NB4 (cell line): ENCODE data around the gene ROBO1.

Experiments used
- DNase-seq: peaks from one replicate; pipeline ENCODE4 v3.0.0; 2010; ENCODE audit warnings: low read depth
- H3K4me3 ChIP-seq: one replicate; pipeline ENCODE4 v1.5.1; 2011; ENCODE audit warnings: mild to moderate bottlenecking, low read depth, low read length, moderate library complexity
- MYC ChIP-seq: IDR thresholded peaks from 2 replicates; pipeline ENCODE4 v1.6.1; 2011; ENCODE audit warnings: low read depth, low read length
- POLR2A ChIP-seq: IDR thresholded peaks from 2 replicates; pipeline ENCODE4 v1.6.1; 2011; ENCODE audit warnings: mild to moderate bottlenecking; ENCODE audit not compliant: insufficient read length; ENCODE audit errors: extremely low read depth
- TF ChIP-seq, protein P1 (sequence below): IDR thresholded peaks from one replicate; pipeline ENCODE4 v1.5.1; 2012; ENCODE audit warnings: low read depth, low read length
- TF ChIP-seq, protein P2 (sequence below): IDR thresholded peaks from 2 replicates; pipeline ENCODE4 v1.6.1; 2011; ENCODE audit warnings: low read depth, low read length

Gene ROBO1

DNA sequence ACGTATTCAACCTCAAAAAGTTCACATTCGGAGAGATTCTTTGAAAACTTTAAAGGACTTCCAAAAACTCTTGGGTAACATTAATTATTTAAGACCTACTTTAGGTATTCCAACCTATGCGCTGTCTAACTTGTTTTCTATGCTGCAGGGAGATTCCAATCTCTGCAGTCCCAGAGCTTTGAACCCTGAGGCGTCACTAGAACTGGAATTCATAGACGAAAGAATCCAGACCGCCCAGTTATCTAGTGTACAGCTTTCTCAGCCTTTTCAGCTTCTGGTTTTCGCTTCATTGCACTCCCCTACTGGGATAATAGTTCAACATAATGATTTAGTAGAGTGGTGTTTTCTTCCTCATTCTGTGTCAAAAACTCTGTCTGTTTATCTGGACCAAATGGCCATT lies 711.3 kb downstream of the ROBO1 start:
- no peak overlapping the region for H3K4me3 ChIP-seq
- no peak for DNase-seq
- no peak for TF ChIP-seq POLR2A
- no peak for TF ChIP-seq MYC
- TF ChIP-seq, protein P1, sequence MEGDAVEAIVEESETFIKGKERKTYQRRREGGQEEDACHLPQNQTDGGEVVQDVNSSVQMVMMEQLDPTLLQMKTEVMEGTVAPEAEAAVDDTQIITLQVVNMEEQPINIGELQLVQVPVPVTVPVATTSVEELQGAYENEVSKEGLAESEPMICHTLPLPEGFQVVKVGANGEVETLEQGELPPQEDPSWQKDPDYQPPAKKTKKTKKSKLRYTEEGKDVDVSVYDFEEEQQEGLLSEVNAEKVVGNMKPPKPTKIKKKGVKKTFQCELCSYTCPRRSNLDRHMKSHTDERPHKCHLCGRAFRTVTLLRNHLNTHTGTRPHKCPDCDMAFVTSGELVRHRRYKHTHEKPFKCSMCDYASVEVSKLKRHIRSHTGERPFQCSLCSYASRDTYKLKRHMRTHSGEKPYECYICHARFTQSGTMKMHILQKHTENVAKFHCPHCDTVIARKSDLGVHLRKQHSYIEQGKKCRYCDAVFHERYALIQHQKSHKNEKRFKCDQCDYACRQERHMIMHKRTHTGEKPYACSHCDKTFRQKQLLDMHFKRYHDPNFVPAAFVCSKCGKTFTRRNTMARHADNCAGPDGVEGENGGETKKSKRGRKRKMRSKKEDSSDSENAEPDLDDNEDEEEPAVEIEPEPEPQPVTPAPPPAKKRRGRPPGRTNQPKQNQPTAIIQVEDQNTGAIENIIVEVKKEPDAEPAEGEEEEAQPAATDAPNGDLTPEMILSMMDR: no peak
- TF ChIP-seq, protein P2, sequence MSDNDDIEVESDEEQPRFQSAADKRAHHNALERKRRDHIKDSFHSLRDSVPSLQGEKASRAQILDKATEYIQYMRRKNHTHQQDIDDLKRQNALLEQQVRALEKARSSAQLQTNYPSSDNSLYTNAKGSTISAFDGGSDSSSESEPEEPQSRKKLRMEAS: no peak

DNA sequence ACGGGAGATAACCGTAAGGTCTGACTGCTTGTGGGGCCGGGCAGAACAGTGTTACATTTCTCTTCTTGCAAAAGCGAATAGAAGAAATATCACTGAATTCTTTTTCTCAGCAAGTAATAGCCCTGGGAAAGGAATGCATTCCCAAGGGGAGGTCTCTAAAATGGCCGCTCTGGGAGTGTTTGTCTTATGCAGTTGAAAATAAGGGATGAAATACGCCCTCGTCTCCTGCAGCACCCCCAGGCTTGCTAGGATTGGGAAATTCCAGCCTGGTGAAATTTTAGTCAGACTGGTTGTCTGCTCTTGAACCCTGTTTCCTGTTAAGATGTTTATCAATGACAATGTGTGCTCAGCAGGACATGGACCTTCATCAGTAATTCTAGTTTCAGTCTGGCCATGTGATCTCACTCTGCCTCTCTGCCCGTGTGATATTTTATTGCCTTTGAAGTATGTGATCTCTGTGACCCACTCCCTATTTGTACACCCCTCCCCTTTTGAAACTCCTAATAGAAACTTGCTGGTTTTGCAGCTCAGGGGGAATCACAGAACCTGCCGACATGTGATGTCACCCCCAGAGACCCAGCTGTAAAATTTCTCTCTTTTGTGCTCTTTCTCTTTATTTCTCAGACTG lies 715.6 kb downstream of the ROBO1 start:
- no peak overlapping the region for H3K4me3 ChIP-seq
- TF ChIP-seq, protein P2: no peak
- TF ChIP-seq, protein P1: no peak
- TF ChIP-seq MYC: no peak
- TF ChIP-seq POLR2A: no peak
- peak; percentile 4 for DNase-seq

DNA sequence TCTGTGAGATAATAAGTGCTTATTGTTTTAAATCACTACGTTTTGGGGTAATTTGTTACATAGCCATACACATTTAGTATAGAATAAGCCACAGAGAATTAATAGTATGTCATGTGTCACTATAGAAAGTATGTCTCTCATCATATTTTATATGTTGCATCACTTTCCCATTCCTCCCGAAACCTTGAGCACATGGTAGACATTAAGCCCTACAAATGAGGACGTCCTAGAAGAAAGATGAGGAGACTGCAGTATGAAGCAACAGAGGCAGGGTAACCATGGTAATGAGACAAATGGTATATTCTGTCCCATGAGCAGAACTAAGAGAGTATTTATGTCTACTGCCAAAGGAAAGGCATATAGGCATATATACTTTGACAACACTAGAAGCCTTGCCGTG lies 720.2 kb downstream of the ROBO1 start:
- no peak overlapping the region for H3K4me3 ChIP-seq
- DNase-seq: no peak
- TF ChIP-seq, protein P1: no peak
- TF ChIP-seq MYC: no peak
- TF ChIP-seq, protein P2: no peak
- no peak for TF ChIP-seq POLR2A

DNA sequence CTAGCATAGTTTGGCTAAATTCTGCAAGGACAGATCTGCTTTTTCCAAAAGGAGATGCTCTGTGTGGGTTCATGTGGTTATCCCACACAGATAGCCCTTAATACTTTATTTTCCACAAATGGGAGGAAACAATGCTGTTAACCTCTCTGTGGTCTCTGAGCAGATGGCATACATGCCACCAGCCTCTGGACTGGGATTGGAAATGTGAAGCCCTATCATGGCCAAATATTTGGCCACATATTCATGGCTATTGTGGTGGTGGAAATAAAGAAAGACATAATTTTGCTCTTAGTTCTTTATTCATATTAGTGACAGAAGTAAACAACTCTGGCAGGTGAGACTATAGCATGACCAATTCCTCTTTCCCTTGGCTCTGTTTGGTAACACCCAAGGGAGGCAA lies 726.2 kb downstream of the ROBO1 start:
- no peak for TF ChIP-seq POLR2A
- no peak for TF ChIP-seq MYC
- TF ChIP-seq, protein P2: no peak
- TF ChIP-seq, protein P1: no peak
- no peak for DNase-seq
- no peak overlapping the region for H3K4me3 ChIP-seq

DNA sequence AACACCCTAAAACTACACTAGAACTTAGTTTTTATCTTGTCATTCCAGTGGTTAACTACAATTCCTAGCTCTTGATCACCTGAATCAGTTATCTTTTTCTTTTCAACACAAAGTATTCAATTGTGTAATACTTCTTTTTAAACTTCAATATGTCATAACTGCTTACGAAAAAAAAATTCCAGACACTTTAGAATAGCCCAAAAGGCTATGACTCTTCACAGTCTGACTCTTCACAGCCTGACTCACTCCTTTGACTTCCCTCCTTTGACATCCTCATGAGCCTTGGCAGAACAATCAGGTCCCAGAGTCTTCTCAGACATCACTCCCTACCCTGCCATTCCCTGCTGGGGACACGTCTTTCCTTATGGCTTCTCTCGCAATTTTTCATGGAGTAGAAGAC lies 727.1 kb downstream of the ROBO1 start:
- no peak for DNase-seq
- no peak overlapping the region for H3K4me3 ChIP-seq
- TF ChIP-seq, protein P2: no peak
- no peak for TF ChIP-seq MYC
- no peak for TF ChIP-seq POLR2A
- TF ChIP-seq, protein P1: no peak

DNA sequence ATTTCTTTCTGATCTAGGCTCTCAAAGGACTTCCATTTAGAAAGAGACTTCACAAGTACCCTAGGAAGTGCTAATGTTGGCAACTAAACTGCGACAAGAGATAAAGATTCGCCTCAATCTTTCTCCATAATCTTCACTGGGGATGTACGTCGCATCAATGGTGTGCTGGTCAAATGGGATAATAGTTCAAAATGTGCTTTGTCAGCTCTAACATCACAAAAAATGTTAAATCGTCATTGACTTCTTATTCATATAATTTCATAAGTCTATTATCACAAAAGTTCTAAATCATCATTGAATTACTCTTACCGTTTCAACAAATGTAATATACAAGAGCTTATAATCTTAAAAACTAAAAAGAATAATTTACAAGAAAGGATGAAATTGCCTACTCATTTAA lies 727.7 kb downstream of the ROBO1 start:
- TF ChIP-seq, protein P2: no peak
- TF ChIP-seq POLR2A: no peak
- TF ChIP-seq, protein P1: no peak
- no peak for TF ChIP-seq MYC
- H3K4me3 ChIP-seq: no peak overlapping the region
- DNase-seq: no peak
